Trophoblast cell (in vitro differentiated cells and primary cell): ENCODE results near the gene CHST11.

Experiments used
- DNase-seq, 2 donors: peaks; one replicate each; pipeline ENCODE4 v3.0.0-alpha.2; 2016
- H2AFZ ChIP-seq: 2 replicates; pipeline ENCODE4 v1.6.1; 2013; ENCODE audit warnings: low read length, moderate library complexity, mild to moderate bottlenecking; ENCODE audit not compliant: insufficient read depth, poor library complexity
- H2AK5ac ChIP-seq: 2 replicates; pipeline ENCODE4 v1.6.1; 2013; ENCODE audit warnings: mild to moderate bottlenecking, low read length
- H2BK120ac ChIP-seq: 2 replicates; pipeline ENCODE4 v1.6.1; 2013; ENCODE audit warnings: low read length, mild to moderate bottlenecking, moderate library complexity; ENCODE audit not compliant: insufficient read depth, poor library complexity
- H2BK12ac ChIP-seq: 2 replicates; pipeline ENCODE4 v1.6.1; 2013; ENCODE audit warnings: mild to moderate bottlenecking, low read length, moderate library complexity
- H2BK5ac ChIP-seq: 2 replicates; pipeline ENCODE4 v1.6.1; 2013; ENCODE audit warnings: low read length, low read depth, moderate library complexity, mild to moderate bottlenecking; ENCODE audit not compliant: poor library complexity
- H3K14ac ChIP-seq: 2 replicates; pipeline ENCODE4 v1.6.1; 2013; ENCODE audit warnings: mild to moderate bottlenecking, low read length
- H3K18ac ChIP-seq: 2 replicates; pipeline ENCODE4 v1.6.1; 2013; ENCODE audit warnings: mild to moderate bottlenecking, low read length
- H3K23ac ChIP-seq: 2 replicates; pipeline ENCODE4 v1.6.1; 2013; ENCODE audit warnings: low read length
- H3K27ac ChIP-seq: 2 replicates; pipeline ENCODE4 v1.5.1; 2013; ENCODE audit warnings: low read depth, mild to moderate bottlenecking, inconsistent platforms, low read length, moderate library complexity
- H3K27me3 ChIP-seq: 2 replicates; pipeline ENCODE4 v1.6.1; 2013; ENCODE audit warnings: inconsistent platforms, mild to moderate bottlenecking, low read length, moderate library complexity; ENCODE audit not compliant: insufficient read depth
- H3K36me3 ChIP-seq, 2 experiments: 1 replicate in 1 of 2; 2 replicates in 1 of 2; pipeline ENCODE4 v1.6.1; 2013; ENCODE audit warnings: low read length in 2 of 2, mild to moderate bottlenecking in 2 of 2, moderate library complexity in 1 of 2; ENCODE audit not compliant: insufficient read depth in 2 of 2, control insufficient read depth in 1 of 2
- H3K4ac ChIP-seq: 2 replicates; pipeline ENCODE4 v1.6.1; 2013; ENCODE audit warnings: low read depth, mild to moderate bottlenecking, low read length, moderate library complexity
- H3K4me1 ChIP-seq, 2 experiments: 1 replicate in 1 of 2; 2 replicates in 1 of 2; pipeline ENCODE4 v1.6.1; 2013; ENCODE audit warnings: low read length in 2 of 2, mild to moderate bottlenecking in 2 of 2, moderate library complexity in 1 of 2; ENCODE audit not compliant: insufficient read depth in 2 of 2, control insufficient read depth in 1 of 2
- H3K4me2 ChIP-seq: 2 replicates; pipeline ENCODE4 v1.6.1; 2013; ENCODE audit warnings: inconsistent platforms, mild to moderate bottlenecking, low read length, moderate library complexity
- H3K4me3 ChIP-seq: 2 replicates; pipeline ENCODE4 v1.5.1; 2013; ENCODE audit warnings: mild to moderate bottlenecking, low read depth, low read length, inconsistent platforms
- H3K79me1 ChIP-seq: one replicate; pipeline ENCODE4 v1.6.1; 2013; ENCODE audit warnings: low read length
- H3K79me2 ChIP-seq: 2 replicates; pipeline ENCODE4 v1.6.1; 2013; ENCODE audit warnings: low read length, mild to moderate bottlenecking; ENCODE audit not compliant: control insufficient read depth, insufficient read depth, poor library complexity
- H3K9ac ChIP-seq: 2 replicates; pipeline ENCODE4 v1.6.1; 2013; ENCODE audit warnings: mild to moderate bottlenecking, low read length
- H3K9me3 ChIP-seq: 2 replicates; pipeline ENCODE4 v1.6.1; 2013; ENCODE audit warnings: low read depth, mild to moderate bottlenecking, control low read depth, inconsistent platforms, low read length; ENCODE audit not compliant: insufficient read depth
- H4K12ac ChIP-seq: 2 replicates; pipeline ENCODE4 v1.6.1; 2013; ENCODE audit warnings: low read depth, mild to moderate bottlenecking, low read length, moderate library complexity
- H4K8ac ChIP-seq: 2 replicates; pipeline ENCODE4 v1.6.1; 2013; ENCODE audit warnings: low read depth, mild to moderate bottlenecking, low read length, moderate library complexity
- H4K91ac ChIP-seq: one replicate; pipeline ENCODE4 v1.6.1; 2013; ENCODE audit warnings: low read depth, mild to moderate bottlenecking, low read length, moderate library complexity
- WGBS: extraction: QIAGEN DNeasy Blood & Tissue Kit; methylation state at CpG from one replicate; pipeline ENCODE4 v1.1.7; 2013; ENCODE audit warnings: missing lambda C conversion rate; ENCODE audit not compliant: insufficient read length, insufficient coverage; ENCODE audit errors: extremely low coverage; 5-methylcytosine and 5-hydroxymethylcytosine counted together

Gene CHST11

GRCh38 chr12:104634852-104635251 is 178.1 kb downstream of the CHST11 start:
- Histone ChIP-seq H3K9me3 (no peaks in the 10 kb centered on the region), H4K12ac (no peak overlapping the region), H2AK5ac (no peak overlapping the region), H3K4me1 (peaks cover 2 to 10% of the 10 kb centered on the region in 2 experiments), H3K79me2 (no peaks in the 10 kb centered on the region), H3K4ac (no peak overlapping the region), H4K8ac (no peak overlapping the region), H3K4me3 (no peak overlapping the region), H2AFZ (no peak overlapping the region), H3K36me3 (peaks cover 0 to 2% of the 10 kb centered on the region in 2 experiments), H3K18ac (no peak overlapping the region), H3K27me3 (no peaks in the 10 kb centered on the region), H3K4me2 (no peak overlapping the region), H2BK12ac (no peak overlapping the region), H3K23ac (no peak overlapping the region), H2BK120ac (no peak overlapping the region), H4K91ac (no peak overlapping the region), H2BK5ac (no peak overlapping the region), H3K79me1 (no peaks in the 10 kb centered on the region), H3K27ac (no peak overlapping the region), H3K14ac (no peak overlapping the region), H3K9ac (no peak overlapping the region)
- DNase-seq, result no peak
- no CpG with 5 or more reads among the region's 3 CpGs for WGBS

DNA sequence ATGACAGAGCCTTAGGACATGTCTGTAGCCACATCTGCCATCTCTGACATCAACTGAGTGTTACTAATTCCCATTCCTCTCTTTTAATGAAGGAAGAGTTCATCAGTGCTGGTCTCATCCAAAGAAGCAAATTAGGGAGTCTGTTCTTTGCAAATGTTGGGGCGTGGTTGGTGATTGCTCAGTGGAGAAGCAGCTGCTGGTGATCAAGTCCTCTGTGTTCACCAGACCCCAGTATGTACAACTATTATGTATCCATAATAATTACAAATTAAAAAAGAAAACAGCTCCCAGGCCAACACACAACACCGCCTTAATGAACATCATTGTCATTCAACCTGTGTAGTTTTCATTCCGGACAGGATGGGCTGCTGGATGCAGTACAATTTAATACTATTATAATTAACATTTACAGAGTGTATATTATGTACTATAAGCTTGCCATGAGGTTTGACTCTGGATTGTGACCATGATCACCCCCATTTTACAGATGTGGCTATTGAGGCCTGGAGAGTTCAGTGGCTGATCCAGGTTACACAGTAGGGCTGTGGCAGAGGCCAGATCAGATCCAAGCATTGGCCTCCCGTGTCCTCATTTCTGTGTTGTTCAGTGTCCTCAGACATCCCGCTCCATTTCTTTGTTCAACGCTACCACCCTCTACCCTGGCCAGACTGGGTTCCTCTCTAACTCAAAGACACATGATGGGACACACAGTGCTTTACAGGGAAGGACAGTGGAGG is 179.0 kb downstream of the CHST11 start:
- no peak overlapping the region for H3K9ac ChIP-seq
- H3K27me3 ChIP-seq, result no peaks in the 10 kb centered on the region
- H2BK120ac ChIP-seq, result no peak overlapping the region
- no CpG with 5 or more reads among the region's 6 CpGs for WGBS
- no peak overlapping the region for H2AK5ac ChIP-seq
- no peaks in the 10 kb centered on the region for H3K79me2 ChIP-seq
- no peak overlapping the region for H3K23ac ChIP-seq
- H4K91ac ChIP-seq, result no peak overlapping the region
- no peak overlapping the region for H3K4me3 ChIP-seq
- H2AFZ ChIP-seq, result no peak overlapping the region
- H3K4ac ChIP-seq, result no peak overlapping the region
- DNase-seq, result no peak
- H3K27ac ChIP-seq, result no peak overlapping the region
- peaks cover 0 to 2% of the 10 kb centered on the region in 2 experiments for H3K36me3 ChIP-seq
- H4K8ac ChIP-seq, result no peak overlapping the region
- no peak overlapping the region for H3K18ac ChIP-seq
- no peak overlapping the region for H4K12ac ChIP-seq
- H3K4me1 ChIP-seq, result peaks cover 2 to 10% of the 10 kb centered on the region in 2 experiments
- no peak overlapping the region for H3K14ac ChIP-seq
- no peaks in the 10 kb centered on the region for H3K9me3 ChIP-seq
- no peak overlapping the region for H2BK5ac ChIP-seq
- no peak overlapping the region for H3K4me2 ChIP-seq
- H3K79me1 ChIP-seq, result no peaks in the 10 kb centered on the region
- no peak overlapping the region for H2BK12ac ChIP-seq

DNA sequence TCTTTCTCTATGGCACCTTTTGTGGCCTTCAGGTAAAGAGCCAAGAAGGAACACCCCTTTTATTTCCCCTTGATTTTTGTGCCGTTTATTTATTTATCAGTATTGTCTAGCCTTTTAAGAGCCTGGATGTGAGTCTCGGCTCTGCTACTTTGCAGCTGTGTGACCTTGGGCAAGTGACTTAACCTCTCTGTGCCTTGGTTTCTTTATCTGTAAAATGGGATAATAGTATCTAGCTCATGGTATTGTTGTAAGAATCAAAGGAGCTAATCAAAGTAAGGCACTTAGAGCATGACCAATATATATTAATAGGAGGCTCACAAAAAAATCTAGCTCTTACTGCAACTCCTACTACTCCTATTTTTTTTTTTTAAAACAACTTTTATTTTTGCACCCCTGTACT is 179.7 kb downstream of the CHST11 start:
- Histone ChIP-seq H3K23ac (no peak overlapping the region), H2BK120ac (no peak overlapping the region), H4K8ac (no peak overlapping the region), H3K18ac (no peak overlapping the region), H2AFZ (no peak overlapping the region), H4K12ac (no peak overlapping the region), H3K27me3 (no peaks in the 10 kb centered on the region), H3K9me3 (no peaks in the 10 kb centered on the region), H3K36me3 (peaks cover 0 to 2% of the 10 kb centered on the region in 2 experiments), H3K79me2 (no peaks in the 10 kb centered on the region), H2BK5ac (no peak overlapping the region), H4K91ac (no peak overlapping the region), H2BK12ac (no peak overlapping the region), H2AK5ac (no peak overlapping the region), H3K4me1 (peaks cover 2 to 10% of the 10 kb centered on the region in 2 experiments), H3K14ac (no peak overlapping the region), H3K4me3 (no peak overlapping the region), H3K79me1 (no peaks in the 10 kb centered on the region), H3K9ac (no peak overlapping the region), H3K27ac (no peak overlapping the region), H3K4ac (no peak overlapping the region), H3K4me2 (no peak overlapping the region)
- WGBS, result no CpG with 5 or more reads among the region's 2 CpGs
- no peak for DNase-seq

DNA sequence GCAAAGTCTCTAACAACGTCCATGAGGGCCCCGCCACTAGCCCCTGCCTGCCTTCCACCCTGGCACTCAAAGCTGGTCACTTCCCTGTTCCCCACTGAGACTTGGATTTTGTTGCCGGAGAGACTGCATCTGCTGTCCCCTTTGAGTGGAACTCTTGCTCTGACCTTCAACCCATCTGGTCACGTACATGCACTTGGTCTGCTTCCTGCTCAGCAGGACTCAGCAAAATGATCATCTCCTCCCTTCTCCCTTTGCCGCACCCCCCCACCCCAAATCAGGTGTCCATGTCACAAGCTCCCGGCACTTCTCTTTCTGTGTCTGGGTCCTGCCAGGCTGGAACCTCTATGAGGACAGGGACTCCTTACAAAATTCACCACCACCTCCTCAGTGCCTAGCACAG is 180.9 kb downstream of the CHST11 start:
- no peak overlapping the region for H4K91ac ChIP-seq
- H3K4ac ChIP-seq, result no peak overlapping the region
- peaks cover 0 to 2% of the 10 kb centered on the region in 2 experiments for H3K36me3 ChIP-seq
- H2BK12ac ChIP-seq, result no peak overlapping the region
- no peak overlapping the region for H4K12ac ChIP-seq
- H3K79me2 ChIP-seq, result no peaks in the 10 kb centered on the region
- H4K8ac ChIP-seq, result no peak overlapping the region
- H3K14ac ChIP-seq, result no peak overlapping the region
- H3K4me3 ChIP-seq, result no peak overlapping the region
- no peak overlapping the region for H2BK120ac ChIP-seq
- no peak overlapping the region for H3K27ac ChIP-seq
- no peak overlapping the region for H2AFZ ChIP-seq
- WGBS, result no CpG with 5 or more reads among the region's 6 CpGs
- H2BK5ac ChIP-seq, result no peak overlapping the region
- no peak overlapping the region for H3K23ac ChIP-seq
- no peak overlapping the region for H2AK5ac ChIP-seq
- no peak overlapping the region for H3K4me2 ChIP-seq
- H3K9ac ChIP-seq, result no peak overlapping the region
- H3K27me3 ChIP-seq, result no peaks in the 10 kb centered on the region
- no peak for DNase-seq
- H3K4me1 ChIP-seq, result peaks cover 2 to 10% of the 10 kb centered on the region in 2 experiments
- H3K79me1 ChIP-seq, result no peaks in the 10 kb centered on the region
- H3K9me3 ChIP-seq, result no peaks in the 10 kb centered on the region
- no peak overlapping the region for H3K18ac ChIP-seq
